ENCODE results near the gene EGFR.

The EGFR gene

DNA sequence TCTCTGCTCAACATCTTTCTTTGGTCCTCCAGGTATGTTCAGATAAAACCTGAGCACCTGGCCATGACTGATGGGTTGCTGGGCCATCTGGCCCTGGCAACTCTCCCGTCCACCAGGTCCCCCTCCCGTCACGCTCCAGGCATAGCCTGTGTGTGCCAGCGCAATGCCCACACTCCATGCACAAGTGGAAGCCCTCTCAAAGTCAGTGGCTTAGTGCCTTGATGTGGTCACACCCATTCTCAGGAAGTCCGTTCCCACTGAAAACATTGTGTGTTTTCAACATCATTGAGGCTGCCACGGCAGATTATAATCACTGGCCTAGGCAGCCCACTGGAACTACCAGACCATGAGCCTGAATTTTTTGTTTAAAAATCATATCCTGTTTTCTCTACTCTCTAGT lies 175.7 kb downstream of the EGFR start:
- no peak for DNase-seq

DNA sequence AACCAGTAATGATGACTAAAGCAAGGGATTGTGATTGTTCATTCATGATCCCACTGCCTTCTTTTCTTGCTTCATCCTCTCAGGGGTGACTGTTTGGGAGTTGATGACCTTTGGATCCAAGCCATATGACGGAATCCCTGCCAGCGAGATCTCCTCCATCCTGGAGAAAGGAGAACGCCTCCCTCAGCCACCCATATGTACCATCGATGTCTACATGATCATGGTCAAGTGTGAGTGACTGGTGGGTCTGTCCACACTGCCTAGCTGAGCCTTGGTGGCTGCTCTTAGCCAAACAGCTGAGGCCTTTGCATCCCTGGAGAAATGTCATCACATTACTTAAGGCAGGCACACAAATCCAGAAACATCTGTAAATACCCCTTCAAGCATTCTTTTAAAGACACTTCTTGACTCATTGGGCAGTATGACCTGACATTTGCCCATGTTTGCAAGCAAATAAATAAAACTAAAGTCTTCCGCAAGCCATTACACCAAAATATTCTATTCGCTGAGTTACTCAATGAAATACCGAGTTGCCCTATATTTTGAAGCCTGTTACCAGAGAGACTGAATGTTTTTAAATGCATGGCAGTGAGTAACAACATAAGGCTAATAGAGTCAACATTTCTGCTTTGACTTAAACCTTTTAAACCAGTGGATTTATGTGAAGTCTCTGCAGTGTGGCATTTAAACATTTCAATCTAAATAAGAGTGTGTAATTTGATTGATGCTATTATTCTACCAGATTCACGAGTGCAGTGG lies 180.0 kb downstream of the EGFR start:
- no peak for DNase-seq

DNA sequence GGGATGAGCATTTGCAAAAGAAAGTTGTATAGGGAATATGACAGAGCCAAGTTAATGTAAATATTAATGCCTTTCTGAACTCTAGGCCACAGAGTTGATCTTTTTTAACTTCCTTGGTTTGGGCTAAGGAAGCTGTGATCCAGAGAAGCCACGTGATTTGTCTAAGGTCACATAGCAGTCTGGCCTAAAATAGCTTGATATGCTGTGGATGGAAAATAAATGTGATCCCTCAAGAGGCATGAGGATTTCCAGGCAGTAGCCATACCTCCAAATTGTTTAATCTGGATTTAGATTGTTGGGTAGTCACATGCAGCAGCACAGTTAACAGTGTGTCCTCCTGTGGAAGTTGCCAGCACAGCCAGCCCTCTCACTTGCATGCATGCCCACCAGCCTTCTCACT lies 180.6 kb downstream of the EGFR start:
- no peak for DNase-seq

DNA sequence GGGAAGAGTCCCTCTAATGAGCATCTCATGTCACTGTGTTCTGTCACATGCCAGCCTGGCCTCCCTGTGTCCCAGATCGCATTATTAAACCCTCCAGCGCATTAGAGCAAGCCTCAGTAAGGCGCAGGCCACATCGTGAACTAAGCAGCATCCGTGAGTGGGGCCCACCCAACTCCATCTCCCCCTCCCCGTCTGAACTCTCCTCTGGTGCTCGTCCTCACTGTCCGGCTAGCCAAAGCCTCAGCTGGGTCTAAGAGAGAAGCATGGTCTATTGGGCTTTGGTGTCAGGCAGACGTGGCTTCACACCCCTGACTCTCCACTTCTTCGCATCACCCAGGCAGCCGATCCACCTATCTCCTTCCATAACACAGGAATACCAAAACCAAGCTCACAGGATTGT lies 181.6 kb downstream of the EGFR start:
- no peak for DNase-seq

DNA sequence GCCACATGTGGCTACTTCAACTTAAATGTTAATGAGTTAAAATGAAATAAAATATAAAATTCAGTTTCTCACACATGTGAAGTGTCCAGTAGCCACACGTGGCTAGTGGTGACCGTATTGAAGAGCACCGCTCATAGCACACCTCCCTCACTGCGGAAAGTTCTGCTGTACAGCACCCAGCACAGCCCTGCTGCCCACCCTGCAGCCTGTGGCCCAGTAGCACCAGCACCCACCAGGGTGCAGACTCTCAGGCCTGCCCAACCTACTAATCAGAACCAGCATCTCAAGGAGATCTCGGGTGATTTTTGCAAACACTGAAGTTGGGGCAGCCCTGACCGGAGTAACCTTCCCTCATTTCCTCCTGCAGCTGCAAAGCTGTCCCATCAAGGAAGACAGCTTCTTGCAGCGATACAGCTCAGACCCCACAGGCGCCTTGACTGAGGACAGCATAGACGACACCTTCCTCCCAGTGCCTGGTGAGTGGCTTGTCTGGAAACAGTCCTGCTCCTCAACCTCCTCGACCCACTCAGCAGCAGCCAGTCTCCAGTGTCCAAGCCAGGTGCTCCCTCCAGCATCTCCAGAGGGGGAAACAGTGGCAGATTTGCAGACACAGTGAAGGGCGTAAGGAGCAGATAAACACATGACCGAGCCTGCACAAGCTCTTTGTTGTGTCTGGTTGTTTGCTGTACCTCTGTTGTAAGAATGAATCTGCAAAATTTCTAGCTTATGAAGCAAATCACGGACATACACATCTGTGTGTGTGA lies 183.5 kb downstream of the EGFR start:
- DNase-seq = no peak

DNA sequence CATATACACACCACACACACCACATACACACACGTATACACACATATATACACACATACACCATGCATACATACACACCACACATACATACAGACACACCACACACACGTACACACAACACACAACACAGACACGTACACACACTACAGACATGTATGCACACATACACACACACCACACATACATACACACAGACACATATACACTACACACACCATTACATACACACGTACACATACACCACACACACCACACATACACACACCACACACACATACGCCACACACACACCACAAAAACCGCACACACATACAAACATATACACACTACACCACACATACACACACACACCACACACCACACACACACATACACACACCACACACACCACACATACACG lies 184.5 kb downstream of the EGFR start:
- no peak for DNase-seq

DNA sequence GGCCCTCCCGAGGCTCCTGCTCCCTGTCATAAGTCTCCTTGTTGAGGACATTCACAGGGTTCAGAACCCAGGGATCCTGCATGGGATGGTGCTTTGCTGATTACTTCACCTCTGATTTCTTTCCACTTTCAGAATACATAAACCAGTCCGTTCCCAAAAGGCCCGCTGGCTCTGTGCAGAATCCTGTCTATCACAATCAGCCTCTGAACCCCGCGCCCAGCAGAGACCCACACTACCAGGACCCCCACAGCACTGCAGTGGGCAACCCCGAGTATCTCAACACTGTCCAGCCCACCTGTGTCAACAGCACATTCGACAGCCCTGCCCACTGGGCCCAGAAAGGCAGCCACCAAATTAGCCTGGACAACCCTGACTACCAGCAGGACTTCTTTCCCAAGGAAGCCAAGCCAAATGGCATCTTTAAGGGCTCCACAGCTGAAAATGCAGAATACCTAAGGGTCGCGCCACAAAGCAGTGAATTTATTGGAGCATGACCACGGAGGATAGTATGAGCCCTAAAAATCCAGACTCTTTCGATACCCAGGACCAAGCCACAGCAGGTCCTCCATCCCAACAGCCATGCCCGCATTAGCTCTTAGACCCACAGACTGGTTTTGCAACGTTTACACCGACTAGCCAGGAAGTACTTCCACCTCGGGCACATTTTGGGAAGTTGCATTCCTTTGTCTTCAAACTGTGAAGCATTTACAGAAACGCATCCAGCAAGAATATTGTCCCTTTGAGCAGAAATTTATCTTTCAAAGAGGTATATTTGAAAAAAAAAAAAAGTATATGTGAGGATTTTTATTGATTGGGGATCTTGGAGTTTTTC lies 186.5 kb downstream of the EGFR start:
- no peak for DNase-seq

DNA sequence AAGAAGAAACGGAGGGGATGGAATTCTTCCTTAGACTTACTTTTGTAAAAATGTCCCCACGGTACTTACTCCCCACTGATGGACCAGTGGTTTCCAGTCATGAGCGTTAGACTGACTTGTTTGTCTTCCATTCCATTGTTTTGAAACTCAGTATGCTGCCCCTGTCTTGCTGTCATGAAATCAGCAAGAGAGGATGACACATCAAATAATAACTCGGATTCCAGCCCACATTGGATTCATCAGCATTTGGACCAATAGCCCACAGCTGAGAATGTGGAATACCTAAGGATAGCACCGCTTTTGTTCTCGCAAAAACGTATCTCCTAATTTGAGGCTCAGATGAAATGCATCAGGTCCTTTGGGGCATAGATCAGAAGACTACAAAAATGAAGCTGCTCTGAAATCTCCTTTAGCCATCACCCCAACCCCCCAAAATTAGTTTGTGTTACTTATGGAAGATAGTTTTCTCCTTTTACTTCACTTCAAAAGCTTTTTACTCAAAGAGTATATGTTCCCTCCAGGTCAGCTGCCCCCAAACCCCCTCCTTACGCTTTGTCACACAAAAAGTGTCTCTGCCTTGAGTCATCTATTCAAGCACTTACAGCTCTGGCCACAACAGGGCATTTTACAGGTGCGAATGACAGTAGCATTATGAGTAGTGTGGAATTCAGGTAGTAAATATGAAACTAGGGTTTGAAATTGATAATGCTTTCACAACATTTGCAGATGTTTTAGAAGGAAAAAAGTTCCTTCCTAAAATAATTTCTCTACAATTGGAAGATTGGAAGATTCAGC lies 187.6 kb downstream of the EGFR start:
- DNase-seq = no peak

DNA sequence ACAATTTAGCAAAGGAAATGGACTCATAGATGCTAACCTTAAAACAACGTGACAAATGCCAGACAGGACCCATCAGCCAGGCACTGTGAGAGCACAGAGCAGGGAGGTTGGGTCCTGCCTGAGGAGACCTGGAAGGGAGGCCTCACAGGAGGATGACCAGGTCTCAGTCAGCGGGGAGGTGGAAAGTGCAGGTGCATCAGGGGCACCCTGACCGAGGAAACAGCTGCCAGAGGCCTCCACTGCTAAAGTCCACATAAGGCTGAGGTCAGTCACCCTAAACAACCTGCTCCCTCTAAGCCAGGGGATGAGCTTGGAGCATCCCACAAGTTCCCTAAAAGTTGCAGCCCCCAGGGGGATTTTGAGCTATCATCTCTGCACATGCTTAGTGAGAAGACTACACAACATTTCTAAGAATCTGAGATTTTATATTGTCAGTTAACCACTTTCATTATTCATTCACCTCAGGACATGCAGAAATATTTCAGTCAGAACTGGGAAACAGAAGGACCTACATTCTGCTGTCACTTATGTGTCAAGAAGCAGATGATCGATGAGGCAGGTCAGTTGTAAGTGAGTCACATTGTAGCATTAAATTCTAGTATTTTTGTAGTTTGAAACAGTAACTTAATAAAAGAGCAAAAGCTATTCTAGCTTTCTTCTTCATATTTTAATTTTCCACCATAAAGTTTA lies 188.8 kb downstream of the EGFR start:
- DNase-seq = no peak

DNA sequence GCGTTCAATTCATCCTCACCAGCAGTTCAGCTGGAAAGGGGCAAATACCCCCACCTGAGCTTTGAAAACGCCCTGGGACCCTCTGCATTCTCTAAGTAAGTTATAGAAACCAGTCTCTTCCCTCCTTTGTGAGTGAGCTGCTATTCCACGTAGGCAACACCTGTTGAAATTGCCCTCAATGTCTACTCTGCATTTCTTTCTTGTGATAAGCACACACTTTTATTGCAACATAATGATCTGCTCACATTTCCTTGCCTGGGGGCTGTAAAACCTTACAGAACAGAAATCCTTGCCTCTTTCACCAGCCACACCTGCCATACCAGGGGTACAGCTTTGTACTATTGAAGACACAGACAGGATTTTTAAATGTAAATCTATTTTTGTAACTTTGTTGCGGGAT lies 190.5 kb downstream of the EGFR start:
- no peak for DNase-seq

DNA sequence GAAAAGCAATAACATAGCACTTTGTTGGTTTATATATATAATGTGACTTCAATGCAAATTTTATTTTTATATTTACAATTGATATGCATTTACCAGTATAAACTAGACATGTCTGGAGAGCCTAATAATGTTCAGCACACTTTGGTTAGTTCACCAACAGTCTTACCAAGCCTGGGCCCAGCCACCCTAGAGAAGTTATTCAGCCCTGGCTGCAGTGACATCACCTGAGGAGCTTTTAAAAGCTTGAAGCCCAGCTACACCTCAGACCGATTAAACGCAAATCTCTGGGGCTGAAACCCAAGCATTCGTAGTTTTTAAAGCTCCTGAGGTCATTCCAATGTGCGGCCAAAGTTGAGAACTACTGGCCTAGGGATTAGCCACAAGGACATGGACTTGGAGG lies 191.4 kb downstream of the EGFR start:
- DNase-seq = no peak

DNA sequence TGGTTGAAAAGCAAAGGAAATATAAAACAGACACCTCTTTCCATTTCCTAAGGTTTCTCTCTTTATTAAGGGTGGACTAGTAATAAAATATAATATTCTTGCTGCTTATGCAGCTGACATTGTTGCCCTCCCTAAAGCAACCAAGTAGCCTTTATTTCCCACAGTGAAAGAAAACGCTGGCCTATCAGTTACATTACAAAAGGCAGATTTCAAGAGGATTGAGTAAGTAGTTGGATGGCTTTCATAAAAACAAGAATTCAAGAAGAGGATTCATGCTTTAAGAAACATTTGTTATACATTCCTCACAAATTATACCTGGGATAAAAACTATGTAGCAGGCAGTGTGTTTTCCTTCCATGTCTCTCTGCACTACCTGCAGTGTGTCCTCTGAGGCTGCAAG lies 191.9 kb downstream of the EGFR start:
- no peak for DNase-seq

DNA sequence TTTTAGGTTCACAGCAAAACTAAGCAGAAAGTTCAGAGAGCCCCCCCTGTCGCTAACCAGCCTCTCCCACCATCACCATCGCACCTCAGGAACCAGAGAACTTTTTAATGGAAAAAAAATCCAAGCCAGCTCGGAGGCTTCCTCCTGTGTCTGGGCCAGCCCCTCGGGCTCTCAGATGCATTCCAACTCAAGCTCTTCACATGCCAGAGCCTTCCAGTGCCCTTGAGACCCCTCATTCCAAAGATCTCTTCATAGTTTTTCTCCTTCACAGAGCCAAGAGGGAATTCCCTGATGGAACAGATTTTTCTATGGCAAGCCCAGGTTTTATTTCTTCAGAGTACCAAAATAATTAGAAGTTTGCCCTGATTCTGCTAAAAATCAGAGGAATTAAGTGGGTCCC lies 192.9 kb downstream of the EGFR start:
- no peak for DNase-seq

DNA sequence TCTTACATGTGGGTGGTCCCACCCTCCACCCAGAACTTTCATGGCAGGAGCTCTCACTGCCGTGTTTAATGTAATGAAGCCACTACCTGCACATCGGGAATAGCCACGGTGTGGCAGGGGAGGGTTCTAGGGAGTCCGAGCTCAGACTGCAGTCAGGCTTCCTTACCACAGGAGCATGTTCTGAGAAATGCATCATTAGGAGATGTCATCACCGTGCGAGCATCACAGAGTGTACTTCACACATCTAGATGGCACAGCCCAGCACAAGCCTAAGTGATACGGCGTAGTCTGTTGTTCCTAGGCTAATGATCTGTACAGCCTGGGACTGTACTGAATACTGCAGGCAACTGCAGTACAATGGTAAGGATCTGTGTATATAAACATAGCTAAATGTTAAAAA lies 193.4 kb downstream of the EGFR start:
- DNase-seq = no peak

DNA sequence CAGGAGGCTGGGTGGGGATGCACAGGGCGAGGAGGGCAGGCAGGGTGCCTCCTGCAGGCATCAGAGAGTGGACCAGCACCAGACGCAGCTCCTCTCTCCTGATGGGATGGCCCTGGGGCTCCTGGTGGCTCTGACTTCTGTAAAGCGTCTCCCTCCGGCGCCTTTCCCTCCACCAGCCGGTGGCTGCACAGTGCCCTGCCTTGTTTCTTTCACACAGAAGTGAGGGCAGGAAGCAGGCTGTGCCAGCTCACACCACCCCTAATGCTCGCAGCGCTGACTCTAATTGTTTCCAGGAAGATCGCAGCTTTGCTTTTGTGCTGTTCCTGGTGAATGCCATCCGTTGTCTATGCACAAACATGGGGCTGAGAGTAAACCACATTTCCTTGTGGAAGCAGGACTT lies 194.0 kb downstream of the EGFR start:
- DNase-seq = no peak

DNA sequence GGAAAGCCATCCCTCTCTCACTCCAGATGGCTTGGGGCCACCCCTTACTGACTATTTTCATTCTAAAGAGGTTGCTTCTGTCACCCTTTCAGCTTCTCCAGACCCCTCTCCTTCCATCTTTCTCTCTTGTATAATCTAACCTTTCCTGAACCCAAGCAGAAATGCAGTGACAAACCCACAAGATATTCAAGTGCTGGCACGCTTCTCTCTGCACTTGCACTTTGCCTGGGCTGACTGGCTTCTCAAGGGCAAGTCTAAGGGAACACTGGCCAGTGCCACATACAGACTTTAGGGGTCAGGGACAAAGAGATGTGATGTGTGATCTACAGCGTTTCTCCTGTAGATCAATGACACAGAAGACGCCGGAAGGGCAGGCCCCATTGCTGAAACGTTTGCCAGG lies 195.9 kb downstream of the EGFR start:
- DNase-seq = no peak

DNA sequence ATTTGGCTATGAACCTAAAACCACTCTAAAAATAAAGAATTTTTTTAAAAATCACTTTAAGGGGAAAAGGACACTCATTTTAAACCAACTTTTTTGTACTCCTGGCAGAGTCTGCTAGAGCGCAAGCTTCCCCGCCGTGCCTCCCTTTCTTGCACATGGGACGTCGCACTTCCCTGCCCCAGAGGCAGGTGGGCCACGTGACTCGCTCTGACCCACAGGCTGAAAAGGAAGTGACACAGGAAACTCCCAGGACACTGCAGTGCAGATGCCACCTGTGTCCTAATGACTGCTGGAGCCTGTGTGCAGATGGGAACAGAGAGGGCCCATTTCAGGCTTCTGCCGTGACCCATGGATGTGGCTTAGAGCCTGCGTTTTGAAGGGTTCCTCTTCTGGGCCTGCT lies 204.2 kb downstream of the EGFR start:
- DNase-seq = no peak

DNA sequence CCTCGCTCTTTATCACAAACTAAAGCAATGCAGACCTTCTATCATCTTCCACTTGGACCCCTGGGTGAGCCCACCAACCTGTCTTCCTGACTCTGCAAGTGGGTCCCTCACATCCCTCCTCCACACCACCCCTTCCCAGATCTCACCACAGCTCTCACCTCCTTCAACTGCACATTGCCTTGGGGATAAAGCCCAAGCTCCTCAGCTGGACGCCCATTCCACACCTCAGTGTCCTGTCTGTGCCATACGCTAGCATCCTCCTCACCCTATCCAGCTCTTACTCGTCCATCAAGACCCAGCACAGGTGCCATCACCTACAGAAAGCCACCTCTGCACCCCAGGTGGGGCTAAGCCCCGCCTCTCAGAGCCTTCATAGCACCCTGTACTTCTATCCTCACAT lies 205.3 kb downstream of the EGFR start:
- DNase-seq = no peak

DNA sequence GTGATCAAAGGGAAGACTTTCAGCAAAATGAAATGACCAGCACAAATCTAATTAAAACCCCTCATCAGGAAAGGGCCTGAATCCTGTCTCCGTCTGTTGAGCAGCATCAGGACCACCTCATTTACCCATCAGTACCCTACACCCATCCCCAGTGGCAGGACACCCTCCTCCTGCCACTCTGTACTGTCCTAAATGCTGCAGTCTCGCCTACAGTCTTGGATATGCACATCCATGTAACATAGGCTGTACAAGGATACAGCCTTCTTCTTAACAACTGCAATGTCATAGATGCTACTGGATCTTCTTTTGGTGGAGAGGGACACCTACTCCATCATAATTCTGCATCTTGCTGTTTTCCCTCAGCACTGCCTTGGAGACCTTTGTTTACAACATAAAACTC lies 206.0 kb downstream of the EGFR start:
- DNase-seq = no peak

DNA sequence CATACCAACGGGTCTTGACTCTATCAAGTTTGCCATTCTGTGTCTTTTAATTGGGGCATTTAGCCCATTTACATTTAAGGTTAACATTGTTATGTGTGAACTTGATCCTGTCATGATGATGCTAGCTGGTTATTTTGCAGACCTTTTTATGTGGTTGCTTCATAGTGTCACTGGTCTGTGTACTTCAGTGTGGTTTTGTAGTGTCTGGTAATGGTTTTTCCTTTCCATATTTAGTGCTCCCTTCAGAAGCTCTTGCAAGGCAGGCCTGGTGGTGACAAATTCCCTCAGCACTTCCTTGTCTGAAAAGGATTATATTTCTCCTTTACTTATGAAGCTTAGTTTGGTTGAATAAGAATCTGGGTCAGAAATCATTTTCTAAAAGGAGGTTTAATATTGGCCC lies 211.2 kb downstream of the EGFR start:
- no peak for DNase-seq

DNA sequence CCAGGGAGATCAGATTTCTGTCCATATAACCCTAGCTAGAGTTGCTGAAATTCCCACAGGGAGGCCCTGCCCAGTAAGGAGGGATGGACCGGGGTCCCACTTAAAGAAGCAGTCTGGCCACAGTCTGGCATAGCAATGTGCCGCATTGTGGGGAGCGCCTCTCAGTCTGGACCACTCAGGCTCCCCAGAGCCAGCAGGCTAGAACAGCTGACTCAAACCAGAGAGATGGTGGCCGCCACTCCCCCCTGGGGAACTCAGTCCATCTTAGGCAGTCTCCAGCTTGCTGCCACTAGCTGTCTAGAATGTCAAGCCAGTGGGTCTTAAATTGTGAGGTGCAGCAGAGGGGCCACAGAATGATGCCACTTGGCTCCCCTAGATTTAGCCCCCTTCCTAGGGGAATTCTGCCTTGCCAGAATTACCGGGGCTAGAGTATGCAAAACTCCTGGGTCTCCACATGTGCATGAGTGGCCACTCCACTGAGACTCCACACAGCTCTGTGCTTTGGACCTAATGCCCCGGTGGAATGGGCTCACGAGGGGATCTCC lies 213.0 kb downstream of the EGFR start:
- no peak for DNase-seq

DNA sequence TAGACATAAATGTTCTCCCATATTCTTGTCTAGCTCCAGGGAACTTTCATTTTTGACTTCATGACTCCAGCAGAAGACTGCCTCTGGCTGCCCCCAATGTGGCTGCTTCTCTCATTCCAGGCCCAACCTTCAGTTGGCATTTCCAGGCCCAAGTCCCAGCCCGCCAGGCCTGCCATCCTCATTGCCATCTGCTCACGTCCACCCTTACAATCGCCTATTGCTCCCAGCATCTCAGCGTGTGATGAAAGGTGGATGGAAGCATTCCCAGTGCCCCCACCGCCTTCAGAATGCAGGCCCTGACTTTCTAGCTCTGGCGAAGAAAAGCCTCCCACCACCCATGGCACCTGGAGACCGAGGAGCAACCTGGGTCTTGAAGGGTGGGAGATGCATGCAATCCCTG lies 214.2 kb downstream of the EGFR start:
- no peak for DNase-seq
